GM21390 (cell line): ENCODE measurements around the gene ATAT1.

ENCODE experiments used
- ATAC-seq: cut with Tn5 transposase; IDR thresholded peaks from one replicate; pipeline ENCODE4 v1.9.1; 2021; ENCODE audit not compliant: unreplicated experiment

ATAT1 gene

GRCh38 chr6:30613251-30614043 lies 13.2 kb upstream of the ATAT1 start:
- ATAC-seq: no peak

GRCh38 chr6:30614044-30614842 lies 12.4 kb upstream of the ATAT1 start:
- ATAC-seq: no peak

- ATAC-seq: peak; percentile 43
Measured at GRCh38 chr6:30614843-30615218, 11.8 kb upstream of the ATAT1 start.

- ATAC-seq: no peak
Measured at GRCh38 chr6:30615219-30615957, 11.3 kb upstream of the ATAT1 start.

GRCh38 chr6:30615958-30616810 lies 10.5 kb upstream of the ATAT1 start:
- ATAC-seq: no peak

- ATAC-seq: peak; percentile 69
Measured at GRCh38 chr6:30616811-30617564, 9.7 kb upstream of the ATAT1 start, which contains the start of gene PPP1R10. PPP1R10 (minus strand) TSS chr6:30617243; CDS start chr6:30609944, 7,299 bp downstream.

GRCh38 chr6:30617565-30618269 lies 9.0 kb upstream of the ATAT1 start, which contains the start of gene MRPS18B:
MRPS18B (plus strand) TSS chr6:30617840; CDS start chr6:30617866, 26 bp downstream.
- peak; percentile 80 for ATAC-seq

GRCh38 chr6:30618270-30618797 lies 8.3 kb upstream of the ATAT1 start:
- no peak for ATAC-seq

GRCh38 chr6:30619561-30619960 lies 7.1 kb upstream of the ATAT1 start:
- ATAC-seq: no peak

- no peak for ATAC-seq
Measured at GRCh38 chr6:30625511-30625910, 1.2 kb upstream of the ATAT1 start.

- ATAC-seq: no peak
Measured at GRCh38 chr6:30635834-30636233, 9.2 kb downstream of the ATAT1 start.

GRCh38 chr6:30640481-30640880 lies 13.8 kb downstream of the ATAT1 start:
- ATAC-seq: no peak

- ATAC-seq: no peak
Measured at GRCh38 chr6:30641048-30641447, 14.4 kb downstream of the ATAT1 start.

GRCh38 chr6:30643656-30644055 lies 17.0 kb downstream of the ATAT1 start:
- no peak for ATAC-seq

GRCh38 chr6:30644769-30645168 lies 18.1 kb downstream of the ATAT1 start:
- ATAC-seq: no peak

GRCh38 chr6:30645989-30646388 lies 19.3 kb downstream of the ATAT1 start:
- ATAC-seq: no peak

GRCh38 chr6:30646450-30647241 lies 20.0 kb downstream of the ATAT1 start, which contains the start of gene C6orf136:
C6orf136 (plus strand) TSS chr6:30647133; CDS start chr6:30647232, 99 bp downstream.
- ATAC-seq: peak; percentile 57
